GM12874 (cell line): ENCODE measurements around the gene SORBS2.

Experiments used
- CTCF ChIP-seq: IDR thresholded peaks from 2 replicates; pipeline ENCODE4 v1.5.1; 2011; ENCODE audit warnings: low read depth, mild to moderate bottlenecking, control low read depth, low read length, moderate library complexity; ENCODE audit not compliant: insufficient read depth

SORBS2 gene

DNA sequence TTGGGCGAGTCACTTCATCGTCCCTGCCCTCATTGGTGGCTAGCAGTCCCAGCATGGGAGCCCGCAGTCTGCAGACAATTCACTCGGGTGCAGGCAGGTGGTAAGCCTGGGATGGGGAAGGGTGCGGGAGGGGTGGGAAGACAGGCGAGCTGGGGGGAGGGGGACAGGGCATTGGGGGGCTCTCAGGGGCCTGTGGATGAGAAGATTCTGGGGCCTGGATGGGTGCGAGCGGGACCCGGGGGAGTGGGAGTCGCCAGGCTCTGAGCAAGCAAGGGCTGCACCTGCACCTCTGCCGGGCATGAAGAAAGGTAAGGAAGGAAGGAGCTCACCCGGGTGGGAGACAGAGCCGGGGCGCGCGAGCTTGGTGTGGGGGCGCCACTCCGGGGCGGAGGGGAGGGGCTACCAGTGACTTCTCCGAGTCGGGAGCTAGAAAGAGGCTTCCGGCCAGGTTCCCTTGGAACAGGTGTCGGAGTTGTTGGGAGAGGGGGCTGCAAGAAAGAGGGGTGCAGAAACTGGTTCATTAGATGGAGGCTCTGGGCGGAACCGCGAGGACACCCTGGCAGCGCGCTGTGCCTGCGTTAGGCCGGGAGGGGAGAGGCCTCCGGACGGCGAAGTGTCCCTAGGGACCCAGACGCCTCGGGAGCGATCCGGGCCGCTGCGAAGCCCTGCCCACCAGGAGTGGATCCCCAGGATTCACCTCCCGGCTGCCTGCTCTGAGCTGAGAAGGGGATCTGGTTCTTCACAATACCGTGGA lies 173.3 kb downstream of the SORBS2 start:
- TF ChIP-seq CTCF: no peak

DNA sequence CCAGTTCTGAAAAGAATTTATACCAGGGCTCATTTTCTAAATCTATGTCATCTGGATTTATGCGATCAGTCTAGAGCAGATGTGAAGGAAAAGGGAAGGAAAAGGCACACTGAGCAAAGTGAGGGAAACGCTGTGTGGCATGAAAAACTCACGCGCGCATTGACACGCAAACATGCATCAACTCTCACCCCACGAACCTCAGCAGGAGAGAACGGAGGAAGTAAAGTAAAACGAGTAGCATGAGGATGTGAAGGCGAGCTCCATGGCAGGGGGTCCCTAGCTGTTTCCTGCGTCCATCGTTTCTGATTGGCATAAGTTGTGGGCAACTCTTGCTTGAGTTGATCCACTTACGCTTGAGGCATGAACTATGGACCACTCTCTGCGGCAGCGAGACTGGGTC lies 173.9 kb downstream of the SORBS2 start:
- TF ChIP-seq CTCF: no peak

GRCh38 chr4:185637163-185637875 lies 174.7 kb downstream of the SORBS2 start:
- TF ChIP-seq CTCF: no peak

DNA sequence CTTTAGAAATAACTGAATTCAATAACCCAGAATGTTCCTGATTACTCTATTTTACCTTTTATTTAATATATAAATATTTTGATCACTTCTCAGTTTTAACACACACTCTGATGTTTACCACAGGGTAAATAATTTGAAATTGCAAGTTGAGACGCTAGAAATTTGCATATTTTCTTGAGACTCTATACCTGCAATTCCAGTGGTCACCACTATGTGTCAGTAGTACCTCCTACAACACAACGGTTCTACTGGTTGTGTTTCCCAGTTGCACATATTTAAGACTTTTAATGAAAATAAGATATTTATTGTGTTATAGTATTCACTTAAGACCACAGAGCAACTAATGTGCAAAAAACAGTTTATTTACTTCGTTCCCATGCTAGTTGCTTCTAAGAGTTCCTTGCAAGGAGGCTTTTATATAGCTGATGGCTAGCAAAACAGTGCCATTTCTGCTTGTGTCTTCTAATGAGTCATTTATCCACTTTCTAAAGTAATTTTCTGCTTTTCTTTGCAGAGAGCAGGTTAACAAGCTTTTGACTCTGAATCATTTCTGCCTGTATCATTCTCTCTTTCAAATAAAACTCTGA lies 177.8 kb downstream of the SORBS2 start:
- peak; percentile 45 for TF ChIP-seq CTCF

DNA sequence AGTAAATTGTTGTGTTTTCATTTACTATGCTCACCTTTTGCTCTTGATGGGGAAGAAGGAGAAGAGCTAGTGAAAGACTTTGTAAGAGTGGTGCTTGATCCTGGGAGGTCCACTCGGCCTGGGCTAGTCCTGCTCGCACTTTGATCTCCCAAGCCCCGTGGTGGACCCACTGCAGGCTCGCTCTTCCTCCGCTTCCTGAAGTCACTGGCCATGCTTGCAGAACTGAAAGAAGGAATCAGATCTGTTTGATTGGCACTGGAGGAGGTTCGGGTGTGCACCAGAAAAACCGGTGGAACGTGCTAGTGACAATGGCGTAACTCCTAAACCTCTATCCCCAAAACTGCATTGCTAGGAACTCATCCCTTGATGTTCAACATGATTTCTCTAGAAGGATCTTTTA lies 185.2 kb downstream of the SORBS2 start:
- no peak for TF ChIP-seq CTCF

GRCh38 chr4:185625503-185625902 lies 186.5 kb downstream of the SORBS2 start:
- no peak for TF ChIP-seq CTCF

DNA sequence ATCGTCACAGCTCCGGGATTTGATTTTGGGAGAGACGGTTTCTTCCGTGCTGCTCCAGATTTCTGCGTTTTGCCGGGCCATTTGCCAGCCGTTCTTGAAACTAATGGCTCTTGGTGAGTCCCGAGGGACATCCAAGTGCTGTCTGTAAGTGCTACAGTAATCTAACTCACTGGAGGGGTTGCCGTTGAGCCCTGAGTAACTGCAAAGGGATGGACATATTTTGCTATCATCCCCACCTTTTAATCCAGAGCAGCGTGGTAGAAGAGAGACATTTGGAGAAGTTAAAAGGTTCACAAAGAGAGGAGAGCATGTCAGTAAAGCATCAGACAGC lies 187.8 kb downstream of the SORBS2 start:
- TF ChIP-seq CTCF: no peak
